Gastroesophageal sphincter (tissue), 3 donors: ENCODE data around the gene PRRC2A.

Experiments used
- EP300 ChIP-seq: sonication (generic); formaldehyde crosslinking; IDR thresholded peaks from one replicate; pipeline ENCODE4 v1.6.1; 2017; ENCODE audit warnings: antibody characterized with exemption, mild to moderate bottlenecking
- POLR2A ChIP-seq, 2 donors: fragments of 450-650 bp; IDR thresholded peaks; one replicate each; pipeline ENCODE4 v1.6.1; 2017; ENCODE audit warnings: antibody characterized with exemption in 2 of 2, mild to moderate bottlenecking in 2 of 2, moderate library complexity in 1 of 2
- POLR2AphosphoS5 ChIP-seq: sonication (generic); formaldehyde crosslinking; IDR thresholded peaks from one replicate; pipeline ENCODE4 v1.6.1; 2017; ENCODE audit warnings: antibody characterized with exemption
- TF ChIP-seq, protein P1 (sequence below), 4 experiments: fragments of 200-600 bp in 2 of 4; fragments of 450-650 bp in 2 of 4; sonication (generic) in 1 of 4; IDR thresholded peaks; one replicate each; pipeline ENCODE4 v1.5.1; 2017 to 2019; ENCODE audit warnings: antibody characterized with exemption in 4 of 4, mild to moderate bottlenecking in 2 of 4, moderate library complexity in 2 of 4

GRCh38 chr6:31573239-31574105, 47.0 kb upstream of the PRRC2A start:
- TF ChIP-seq, protein P1, sequence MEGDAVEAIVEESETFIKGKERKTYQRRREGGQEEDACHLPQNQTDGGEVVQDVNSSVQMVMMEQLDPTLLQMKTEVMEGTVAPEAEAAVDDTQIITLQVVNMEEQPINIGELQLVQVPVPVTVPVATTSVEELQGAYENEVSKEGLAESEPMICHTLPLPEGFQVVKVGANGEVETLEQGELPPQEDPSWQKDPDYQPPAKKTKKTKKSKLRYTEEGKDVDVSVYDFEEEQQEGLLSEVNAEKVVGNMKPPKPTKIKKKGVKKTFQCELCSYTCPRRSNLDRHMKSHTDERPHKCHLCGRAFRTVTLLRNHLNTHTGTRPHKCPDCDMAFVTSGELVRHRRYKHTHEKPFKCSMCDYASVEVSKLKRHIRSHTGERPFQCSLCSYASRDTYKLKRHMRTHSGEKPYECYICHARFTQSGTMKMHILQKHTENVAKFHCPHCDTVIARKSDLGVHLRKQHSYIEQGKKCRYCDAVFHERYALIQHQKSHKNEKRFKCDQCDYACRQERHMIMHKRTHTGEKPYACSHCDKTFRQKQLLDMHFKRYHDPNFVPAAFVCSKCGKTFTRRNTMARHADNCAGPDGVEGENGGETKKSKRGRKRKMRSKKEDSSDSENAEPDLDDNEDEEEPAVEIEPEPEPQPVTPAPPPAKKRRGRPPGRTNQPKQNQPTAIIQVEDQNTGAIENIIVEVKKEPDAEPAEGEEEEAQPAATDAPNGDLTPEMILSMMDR (IDR thresholded peaks at IDR 0.05) = no peak
- TF ChIP-seq POLR2AphosphoS5 = no peak
- no peak for TF ChIP-seq POLR2A (IDR thresholded peaks at IDR 0.05)
- no peak for TF ChIP-seq EP300
